K562 (cell line): ENCODE data around the gene CLIP2. TPM values are rescaled to one million over a fixed set of nuclear protein-coding genes. Genes with fewer than 3 reads are reported as not detected.

Experiments used
- ATAC-seq: fragments of 200-7000 bp; cut with Tn5 transposase; 3 replicates; pipeline ENCODE4 v1.9.1; 2020; ENCODE audit warnings: moderate library complexity
- BruUV-seq: library from RNA; stranded (reverse); fragments of 400-500 nt; replicated peaks from 2 replicates; lab custom pipeline; 2021; lab: Mats Ljungman, UMichigan
- CTCF ChIA-PET: fragments of 300-600 bp; formaldehyde crosslinking; extraction: SDS; loops from one replicate; lab custom pipeline; 2021; ENCODE audit warnings: low intra/inter-chr PET ratio; lab: Yijun Ruan, JAX
- POLR2A ChIA-PET: fragments of 300-600, 350-650 bp; sonication (Branson Sonifier 250); formaldehyde crosslinking; extraction: SDS; loops from one replicate; lab custom pipeline; 2021; ENCODE audit warnings: antibody characterized with exemption, inconsistent platforms; lab: Yijun Ruan, JAX
- DNase-seq, 4 experiments: peaks; one replicate each; pipeline versions ENCODE4 v3.0.0 to v3.0.0-alpha.2; 2011 to 2018; ENCODE audit warnings: low spot score in 3 of 4, mixed read lengths in 3 of 4; ENCODE audit errors: extremely low read depth in 1 of 4
- FAIRE-seq: peaks from 2 replicates; lab custom pipeline; 2011; peaks lifted over from hg19 to GRCh38; lab: Jason Lieb, UNC
- H2AFZ ChIP-seq: 2 replicates; pipeline ENCODE4 v1.6.0; 2011; ENCODE audit warnings: low read depth, low read length, control low read depth, inconsistent platforms
- H3K27ac ChIP-seq: fragments of 200-600 bp; 3 replicates; pipeline ENCODE4 v1.8.0; 2011; ENCODE audit warnings: low read depth, mild to moderate bottlenecking, control low read depth, inconsistent platforms, low read length, moderate library complexity, mixed read lengths; ENCODE audit errors: extremely low read depth
- H3K27me3 ChIP-seq, 2 experiments: fragments of 300-600 bp in 1 of 2; 2 replicates in 1 of 2; 3 replicates in 1 of 2; pipeline versions ENCODE4 v1.6.0 to v1.8.0; 2011; ENCODE audit warnings: inconsistent platforms in 2 of 2, low read length in 2 of 2, mild to moderate bottlenecking in 1 of 2, mixed read lengths in 1 of 2, moderate library complexity in 1 of 2; ENCODE audit not compliant: control insufficient read depth in 2 of 2, insufficient read depth in 2 of 2
- H3K36me3 ChIP-seq: fragments of 300-600 bp; 3 replicates; pipeline ENCODE4 v1.8.0; 2011; ENCODE audit warnings: mild to moderate bottlenecking, low read length, inconsistent platforms; ENCODE audit not compliant: control insufficient read depth, insufficient read depth
- H3K4me1 ChIP-seq, 2 experiments: fragments of 200-600 bp in 1 of 2; replicated peaks in 1 of 2; 2 replicates in 1 of 2; 3 replicates in 1 of 2; pipeline versions ENCODE4 v1.5.1 to v1.8.0; 2011; ENCODE audit warnings: inconsistent platforms in 2 of 2, low read length in 2 of 2, mild to moderate bottlenecking in 1 of 2, mixed read lengths in 1 of 2, moderate library complexity in 1 of 2; ENCODE audit not compliant: control insufficient read depth in 2 of 2, insufficient read depth in 2 of 2
- H3K4me2 ChIP-seq: 2 replicates; pipeline ENCODE4 v1.6.1; 2011; ENCODE audit warnings: low read length, control low read depth, inconsistent platforms, mixed read lengths; ENCODE audit not compliant: insufficient read depth
- H3K4me3 ChIP-seq: fragments of 200-600 bp; sonication (generic), shearing (Covaris generic); 2 replicates; pipeline ENCODE4 v1.5.1; 2016; ENCODE audit warnings: control low read depth, inconsistent platforms
- H3K79me2 ChIP-seq: fragments of 200-600 bp; 3 replicates; pipeline ENCODE4 v1.8.0; 2011; ENCODE audit warnings: low read length, inconsistent platforms; ENCODE audit not compliant: control insufficient read depth, insufficient read depth
- H3K9ac ChIP-seq, 2 experiments: 2 replicates each; pipeline versions ENCODE4 v1.6.0 to v1.6.1; 2011; ENCODE audit warnings: low read depth in 2 of 2, low read length in 2 of 2, control low read depth in 1 of 2, inconsistent platforms in 1 of 2, mild to moderate bottlenecking in 1 of 2, mixed read lengths in 1 of 2; ENCODE audit not compliant: insufficient read depth in 1 of 2
- H3K9me1 ChIP-seq: one replicate; pipeline ENCODE4 v1.6.0; 2011; ENCODE audit warnings: inconsistent platforms, mild to moderate bottlenecking, low read length, moderate library complexity; ENCODE audit not compliant: control insufficient read depth, insufficient read depth
- H3K9me3 ChIP-seq: replicated peaks from 2 replicates; pipeline ENCODE4 v1.5.1; 2011; ENCODE audit warnings: low read depth, low read length, inconsistent platforms; ENCODE audit not compliant: control insufficient read depth, insufficient read depth
- H4K20me1 ChIP-seq: replicated peaks from 2 replicates; pipeline ENCODE4 v1.6.1; 2011; ENCODE audit warnings: low read length, inconsistent platforms, mixed read lengths; ENCODE audit not compliant: control insufficient read depth, insufficient read depth
- ARID1B ChIP-seq: fragments of 450-650 bp; IDR thresholded peaks from 2 replicates; pipeline ENCODE4 v1.6.1; 2016; ENCODE audit warnings: antibody characterized with exemption, mild to moderate bottlenecking, inconsistent platforms
- ATF7 ChIP-seq: fragments of 450-650 bp; IDR thresholded peaks from 2 replicates; pipeline ENCODE4 v1.7.1; 2014; ENCODE audit warnings: mild to moderate bottlenecking, moderate library complexity
- FOS ChIP-seq: IDR thresholded peaks from 3 replicates; pipeline ENCODE4 v1.6.1; 2011; ENCODE audit not compliant: insufficient read length; ENCODE audit errors: extremely low read depth
- IFI16 ChIP-seq: fragments of 250-450 bp; sonication (Bioruptor Pico); IDR thresholded peaks from 2 replicates; pipeline ENCODE4 v2.1.2; 2022; ENCODE audit warnings: mild to moderate bottlenecking, inconsistent platforms
- MAFG ChIP-seq: fragments of 450-650 bp; conservative IDR thresholded peaks from 2 replicates; pipeline ENCODE4 v1.6.1; 2016; ENCODE audit warnings: missing genetic modification characterization, missing compliant biosample characterization
- NEUROD1 ChIP-seq: fragments of 150-350 bp; IDR thresholded peaks from 2 replicates; pipeline ENCODE4 v1.6.1; 2014; ENCODE audit warnings: borderline replicate concordance, low read length, low read depth; ENCODE audit not compliant: partially characterized antibody
- NFE2 ChIP-seq: IDR thresholded peaks from 2 replicates; pipeline ENCODE4 v1.6.1; 2014; ENCODE audit warnings: antibody characterized with exemption, low read depth
- NFIX ChIP-seq: fragments of 250-450 bp; sonication (Bioruptor Pico); IDR thresholded peaks from 2 replicates; pipeline ENCODE4 v1.4.0; 2020; ENCODE audit warnings: low read depth, mild to moderate bottlenecking, moderate library complexity
- OTX1 ChIP-seq: fragments of 450-650 bp; formaldehyde crosslinking; IDR thresholded peaks from 2 replicates; pipeline ENCODE4 v1.4.0; 2022; ENCODE audit warnings: mild to moderate bottlenecking
- POLR2H ChIP-seq: IDR thresholded peaks from 2 replicates; pipeline ENCODE4 v1.6.1; 2016; ENCODE audit warnings: missing genetic modification characterization, low read depth, mild to moderate bottlenecking, control low read depth, missing compliant biosample characterization, moderate library complexity
- PRDM10 ChIP-seq: fragments of 450-650 bp; IDR thresholded peaks from 2 replicates; pipeline ENCODE4 v1.6.1; 2018; ENCODE audit not compliant: partially characterized antibody
- PTTG1 ChIP-seq: fragments of 450-650 bp; IDR thresholded peaks from 2 replicates; pipeline ENCODE4 v1.6.1; 2016; ENCODE audit warnings: low read depth, mild to moderate bottlenecking, missing genetic modification characterization, missing compliant biosample characterization
- PURB ChIP-seq: sonication (generic); formaldehyde crosslinking; IDR thresholded peaks from 2 replicates; pipeline ENCODE4 v1.9.0; 2021; ENCODE audit warnings: low read depth, mild to moderate bottlenecking, missing genetic modification reagents
- RFX1 ChIP-seq: fragments of 450-650 bp; IDR thresholded peaks from 2 replicates; pipeline ENCODE4 v1.6.1; 2016; ENCODE audit warnings: mild to moderate bottlenecking, moderate library complexity
- SAFB ChIP-seq: fragments of 200-400 bp; formaldehyde crosslinking; IDR thresholded peaks from 2 replicates; pipeline ENCODE4 v1.6.1; 2017; ENCODE audit warnings: low read depth, low read length, borderline replicate concordance
- SREBF2 ChIP-seq: sonication (generic); formaldehyde crosslinking; IDR thresholded peaks from 2 replicates; pipeline ENCODE4 v1.4.0; 2020; ENCODE audit warnings: mild to moderate bottlenecking, missing genetic modification reagents
- THRA ChIP-seq: fragments of 450-650 bp; IDR thresholded peaks from 2 replicates; pipeline ENCODE4 v1.6.1; 2017; ENCODE audit warnings: mild to moderate bottlenecking, moderate library complexity
- THRAP3 ChIP-seq: fragments of 450-650 bp; IDR thresholded peaks from 2 replicates; pipeline ENCODE4 v1.6.1; 2016; ENCODE audit warnings: mild to moderate bottlenecking, inconsistent platforms, borderline replicate concordance
- U2AF1 ChIP-seq: fragments of 200-400 bp; formaldehyde crosslinking; optimal IDR thresholded peaks from 2 replicates; pipeline ENCODE3; 2017; ENCODE audit warnings: mild to moderate bottlenecking, low read depth, low read length, moderate library complexity
- ZNF239 ChIP-seq: fragments of 250-450 bp; sonication (Bioruptor Pico); IDR thresholded peaks from 2 replicates; pipeline ENCODE4 v1.4.0; 2020; ENCODE audit warnings: mild to moderate bottlenecking
- ZNF717 ChIP-seq: fragments of 250-450 bp; sonication (Bioruptor Pico); IDR thresholded peaks from 2 replicates; pipeline ENCODE4 v1.5.0; 2021
- WGBS: fragments of 100-300 bp; shearing (Covaris generic); methylation state at CpG from one replicate; pipeline ENCODE4 v1.1.6; 2016; ENCODE audit warnings: low coverage, mixed read lengths; ENCODE audit not compliant: insufficient coverage; ENCODE audit errors: missing lambda C conversion rate; 5-methylcytosine and 5-hydroxymethylcytosine counted together
- in situ Hi-C: fragments of 300-500 bp; cut with MboI; formaldehyde crosslinking; loops from 4 replicates; pipeline ENCODE4 v1.15.0; 2018; ENCODE audit warnings: inconsistent platforms, mixed read lengths
- intact Hi-C: fragments of 100-400 bp; cut with micrococcal nuclease; formaldehyde crosslinking; loops from 2 replicates; pipeline ENCODE4 v1.14.2; 2022
- polyA plus RNA-seq, 8 experiments: library from polyadenylated mRNA; depleted of rRNA in 4 of 8; stranded (reverse) in 5 of 8; unstranded in 3 of 8; fragments of >200 nt; fragmentation: Nextera tagmentation in 2 of 8; fragmentation: Illumina TruSeq in 1 of 8; extraction: Ambion mirVana in 2 of 8; extraction: Trizol in 1 of 8; gene quantifications; 2 replicates each; pipeline versions ENCODE4 v1.2.1 to v1.2.3, GENCODE V29; 2011 to 2014; ENCODE audit warnings: inconsistent platforms in 1 of 8, missing spikeins in 1 of 8
- total RNA-seq, 7 experiments: library from RNA; depleted of rRNA in 6 of 7; stranded (reverse); fragments of >200 nt in 6 of 7; fragmentation: Illumina TruSeq in 2 of 7; extraction: Trizol in 2 of 7; gene quantifications; 2 replicates each; pipeline versions ENCODE4 v1.2.1 to v1.2.3, GENCODE V29; 2011 to 2021; ENCODE audit warnings: low replicate concordance in 1 of 7

Gene CLIP2
- total and polyA plus RNA-seq, 9 of the 15 experiments (the other 6 are each of a cell fraction or from before 2014, with no cell fraction given): 0.07 to 5.4 (median 2.1) TPM

- 10% methylated on average over 4 of the region's 4 CpGs for WGBS
- ATAC-seq (peak; percentile 79), FAIRE-seq (no peak), DNase-seq (peak in 2 of 4 experiments; percentile 32 to 72)
- intact Hi-C loops: no loop called here
- peaks cover 0 to 4% of the 10 kb centered on the region in 2 experiments; a peak in 2 of 5 replicates for H3K4me1 ChIP-seq
- H3K79me2 ChIP-seq: no peaks in the 10 kb centered on the region
- no peaks in the 10 kb centered on the region for H3K36me3 ChIP-seq
- no peak overlapping the region; the same call in 2 of the 3 replicates for H3K27ac ChIP-seq
- no peak overlapping the region for H2AFZ ChIP-seq
- H3K9ac ChIP-seq: no peak overlapping the region
- in situ Hi-C loops: no loop called here
- no peak overlapping the region for H3K4me3 ChIP-seq
- no peaks in the 10 kb centered on the region for H3K27me3 ChIP-seq
- POLR2A ChIA-PET: interaction anchor here (0.6 kb wide), 1 partner anchor 45 kb away, joined by 3 read pairs; no protein-coding TSS in a partner anchor
- H3K9me3 ChIP-seq: peaks cover 3% of the 10 kb centered on the region; the same call in 1 of the 2 replicates
- BruUV-seq: no TSS peak
- no peak overlapping the region for H3K4me2 ChIP-seq
- 0 out of 2 replicates have a peak, but pooled peaks cover 2% of the 10 kb centered on the region for H4K20me1 ChIP-seq
- no peaks in the 10 kb centered on the region for H3K9me1 ChIP-seq
- CTCF ChIA-PET: no interaction called here
- TF ChIP-seq ZNF239 (CRISPR knock-in tag) (no peak), RFX1 (no peak), THRAP3 (no peak), ZNF717 (no peak), OTX1 (no peak), NFE2 (peak; percentile 68), POLR2H (tag) (no peak), SREBF2 (CRISPR knock-in tag) (no peak), THRA (no peak), NEUROD1 (peak; percentile 57), FOS (peak; percentile 26), U2AF1 (no peak), PRDM10 (no peak), PTTG1 (no peak), IFI16 (CRISPR knock-in tag) (no peak), ARID1B (peak; percentile 71), PURB (CRISPR knock-in tag) (no peak), MAFG (tag) (0 out of 2 replicates have a peak, but pooled peaks have one; percentile 34), SAFB (no peak), ATF7 (0 out of 2 replicates have a peak, but pooled peaks have one; percentile 44), NFIX (CRISPR knock-in tag) (no peak)
Observed at GRCh38 chr7:74355091-74355490, 65.9 kb downstream of the CLIP2 start.
